ENCODE data around the gene NCK2. TPM values are rescaled to one million over a fixed set of nuclear protein-coding genes. Genes with fewer than 3 reads are reported as not detected.

The NCK2 gene
- total RNA-seq: 10 to 100 TPM; 36.6 to 42.8 TPM

- DNase-seq (peak in 3 of 4 donors; percentile 24 to 30 (median 29)), ATAC-seq (peak; percentile 29)
- no peaks in the 10 kb centered on the region for H3K9me3 ChIP-seq
- peak within 1 kb of the TSS; percentile 79 to 96 (median 91) for H3K27ac ChIP-seq
- WGBS, 2 donors: 0 to 2% methylated on average over 29 to 92 of the region's 119 CpGs
- H3K4me3 ChIP-seq: peak within 1 kb of the TSS; percentile 78 to 88
- H3K27me3 ChIP-seq: no peaks in the 10 kb centered on the region
- intact Hi-C loops (cut with DNase I): no loop called here
- peaks cover 43% of the 10 kb centered on the region for H3K4me1 ChIP-seq
- no peaks in the 10 kb centered on the region for H3K36me3 ChIP-seq (replicated peaks in 1 of 2; ENCODE audit: insufficient read depth in 1 of 2, low read depth in 2 of 2)
- peak in 1 of 3 donors; percentile 5 for TF ChIP-seq POLR2A (IDR thresholded peaks at IDR 0.05)
- TF ChIP-seq, protein P1, sequence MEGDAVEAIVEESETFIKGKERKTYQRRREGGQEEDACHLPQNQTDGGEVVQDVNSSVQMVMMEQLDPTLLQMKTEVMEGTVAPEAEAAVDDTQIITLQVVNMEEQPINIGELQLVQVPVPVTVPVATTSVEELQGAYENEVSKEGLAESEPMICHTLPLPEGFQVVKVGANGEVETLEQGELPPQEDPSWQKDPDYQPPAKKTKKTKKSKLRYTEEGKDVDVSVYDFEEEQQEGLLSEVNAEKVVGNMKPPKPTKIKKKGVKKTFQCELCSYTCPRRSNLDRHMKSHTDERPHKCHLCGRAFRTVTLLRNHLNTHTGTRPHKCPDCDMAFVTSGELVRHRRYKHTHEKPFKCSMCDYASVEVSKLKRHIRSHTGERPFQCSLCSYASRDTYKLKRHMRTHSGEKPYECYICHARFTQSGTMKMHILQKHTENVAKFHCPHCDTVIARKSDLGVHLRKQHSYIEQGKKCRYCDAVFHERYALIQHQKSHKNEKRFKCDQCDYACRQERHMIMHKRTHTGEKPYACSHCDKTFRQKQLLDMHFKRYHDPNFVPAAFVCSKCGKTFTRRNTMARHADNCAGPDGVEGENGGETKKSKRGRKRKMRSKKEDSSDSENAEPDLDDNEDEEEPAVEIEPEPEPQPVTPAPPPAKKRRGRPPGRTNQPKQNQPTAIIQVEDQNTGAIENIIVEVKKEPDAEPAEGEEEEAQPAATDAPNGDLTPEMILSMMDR (IDR thresholded peaks at IDR 0.05): peak in 2 of 7 experiments; percentile 17 to 26
Measured at GRCh38 chr2:105744909-105745853, at the start of gene NCK2. NCK2 (plus strand) TSS chr2:105744912; CDS start chr2:105855064, 110,152 bp downstream.

GRCh38 chr2:105697781-105698449, 46.8 kb upstream of the NCK2 start:
- H3K4me3 ChIP-seq: no peak overlapping the region
- WGBS, 2 donors: 18 to 23% methylated on average over 10 of the region's 10 CpGs
- H3K9me3 ChIP-seq: no peaks in the 10 kb centered on the region
- ATAC-seq (peak; percentile 92), DNase-seq (peak; percentile 45 to 72 (median 56))
- H3K4me1 ChIP-seq: peaks cover 15% of the 10 kb centered on the region
- no peaks in the 10 kb centered on the region for H3K36me3 ChIP-seq (replicated peaks in 1 of 2; ENCODE audit: insufficient read depth in 1 of 2, low read depth in 2 of 2)
- intact Hi-C loops (cut with DNase I): no loop called here
- no peak for TF ChIP-seq POLR2A (IDR thresholded peaks at IDR 0.05)
- TF ChIP-seq, protein P1 (IDR thresholded peaks at IDR 0.05): no peak
- H3K27me3 ChIP-seq: no peaks in the 10 kb centered on the region
- peak overlapping the region in 2 of 4 donors; percentile 61 to 63 for H3K27ac ChIP-seq

DNA sequence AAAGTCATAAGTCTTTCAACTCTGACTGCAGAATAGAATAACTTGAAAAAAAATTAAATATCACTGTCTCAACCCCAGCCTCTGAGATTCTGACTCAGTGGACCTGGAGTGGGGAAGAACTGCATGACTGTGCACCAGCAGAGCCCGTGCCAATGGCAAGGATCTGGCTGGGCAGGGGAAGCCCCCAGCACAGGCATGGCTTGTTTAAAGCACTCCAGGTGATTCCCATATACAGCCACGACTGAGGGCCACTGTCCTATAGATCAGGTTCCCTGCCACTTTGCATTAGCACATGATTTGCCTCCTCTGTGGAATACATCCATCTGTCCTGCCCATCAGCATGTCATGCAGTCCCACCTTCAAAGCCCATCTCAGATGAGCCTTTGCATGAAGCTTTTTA, 45.9 kb upstream of the NCK2 start:
- WGBS, 2 donors: 63 to 83% methylated on average over 2 of the region's 2 CpGs
- DNase-seq (no peak), ATAC-seq (no peak)
- H3K4me1 ChIP-seq: peaks cover 15% of the 10 kb centered on the region
- intact Hi-C loops (cut with DNase I): no loop called here
- H3K27ac ChIP-seq: peak overlapping the region in 2 of 4 donors; percentile 61 to 63
- no peaks in the 10 kb centered on the region for H3K9me3 ChIP-seq
- no peaks in the 10 kb centered on the region for H3K36me3 ChIP-seq (replicated peaks in 1 of 2; ENCODE audit: insufficient read depth in 1 of 2, low read depth in 2 of 2)
- H3K27me3 ChIP-seq: no peaks in the 10 kb centered on the region
- TF ChIP-seq, protein P1 (IDR thresholded peaks at IDR 0.05): no peak
- TF ChIP-seq POLR2A (IDR thresholded peaks at IDR 0.05): no peak
- no peak overlapping the region for H3K4me3 ChIP-seq

DNA sequence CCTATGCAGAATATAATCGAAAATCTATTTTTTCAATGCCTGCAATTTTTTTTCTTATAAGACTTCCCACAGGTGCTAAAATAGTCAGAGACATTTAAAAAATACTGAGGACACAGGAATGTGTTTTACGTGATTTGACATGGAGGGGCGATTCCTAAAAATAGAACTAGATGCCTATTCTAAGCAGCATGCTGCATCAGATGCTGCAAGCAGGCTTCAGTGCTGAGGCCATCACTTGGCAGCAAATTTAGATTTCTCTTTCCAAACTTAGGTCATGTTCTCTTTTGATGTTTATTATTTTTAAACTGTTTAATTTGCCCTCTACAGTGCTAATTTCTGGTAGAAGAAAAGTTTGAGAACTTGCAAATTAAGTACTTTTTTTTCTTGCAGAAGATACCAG, 43.7 kb upstream of the NCK2 start:
- no peak for DNase-seq
- intact Hi-C loops (cut with DNase I): no loop called here
- Histone ChIP-seq H3K27me3 (no peaks in the 10 kb centered on the region), H3K9me3 (no peaks in the 10 kb centered on the region), H3K27ac (no peak overlapping the region), H3K4me3 (no peak overlapping the region), H3K36me3 (replicated peaks in 1 of 2; ENCODE audit: insufficient read depth in 1 of 2, low read depth in 2 of 2) (no peaks in the 10 kb centered on the region), H3K4me1 (peaks cover 15% of the 10 kb centered on the region)
- ATAC-seq: no peak
- 79 to 87% methylated on average over 3 of the region's 3 CpGs for WGBS, 2 donors
- no peak for TF ChIP-seq POLR2A (IDR thresholded peaks at IDR 0.05)
- TF ChIP-seq, protein P1 (IDR thresholded peaks at IDR 0.05): no peak

Data from body of pancreas (tissue), 4 donors.